ENCODE results near the gene MARK4.

- TF ChIP-seq SUZ12 (IDR thresholded peaks at IDR 0.05; ENCODE audit: extremely low read depth, insufficient read depth, insufficient read length) (no peak), ZNF274 (IDR thresholded peaks at IDR 0.05; ENCODE audit: low read depth, low read length) (no peak), YY1 (IDR thresholded peaks at IDR 0.05; ENCODE audit: insufficient read depth, insufficient read length) (no peak)
Measured at GRCh38 chr19:45256836-45257235, 5.8 kb downstream of the MARK4 start.

All from NT2/D1 (cell line).